GM19395 (cell line): Measurements from ENCODE around the gene RASSF8.

Experiments used
- ATAC-seq: cut with Tn5 transposase; IDR thresholded peaks from one replicate; pipeline ENCODE4 v1.9.1; 2021; ENCODE audit warnings: mild to moderate bottlenecking, moderate library complexity; ENCODE audit not compliant: unreplicated experiment

The RASSF8 gene

GRCh38 chr12:25960961-25961360 is 2.5 kb downstream of the RASSF8 start:
- ATAC-seq, result no peak

GRCh38 chr12:25962932-25963525 is 4.5 kb downstream of the RASSF8 start:
- no peak for ATAC-seq

- no peak for ATAC-seq
Observed at GRCh38 chr12:25965682-25966081, 7.2 kb downstream of the RASSF8 start.

- ATAC-seq, result no peak
Observed at GRCh38 chr12:25970082-25970481, 11.6 kb downstream of the RASSF8 start.

- ATAC-seq, result no peak
Observed at GRCh38 chr12:25970916-25971653, 12.6 kb downstream of the RASSF8 start.

GRCh38 chr12:25971654-25972041 is 13.2 kb downstream of the RASSF8 start:
- ATAC-seq, result no peak

GRCh38 chr12:25972783-25973182 is 14.3 kb downstream of the RASSF8 start:
- ATAC-seq, result no peak

- no peak for ATAC-seq
Observed at GRCh38 chr12:25975179-25975578, 16.7 kb downstream of the RASSF8 start.

- no peak for ATAC-seq
Observed at GRCh38 chr12:25975682-25976081, 17.2 kb downstream of the RASSF8 start.

GRCh38 chr12:25976289-25976688 is 17.8 kb downstream of the RASSF8 start:
- no peak for ATAC-seq

GRCh38 chr12:25977047-25977446 is 18.6 kb downstream of the RASSF8 start:
- ATAC-seq, result no peak

GRCh38 chr12:25979059-25979458 is 20.6 kb downstream of the RASSF8 start:
- ATAC-seq, result no peak

GRCh38 chr12:25979563-25979962 is 21.1 kb downstream of the RASSF8 start:
- ATAC-seq, result no peak

- ATAC-seq, result no peak
Observed at GRCh38 chr12:25980035-25980434, 21.6 kb downstream of the RASSF8 start.

GRCh38 chr12:25981597-25981996 is 23.1 kb downstream of the RASSF8 start:
- no peak for ATAC-seq

- no peak for ATAC-seq
Observed at GRCh38 chr12:25982416-25982815, 23.9 kb downstream of the RASSF8 start.

GRCh38 chr12:25983625-25984024 is 25.1 kb downstream of the RASSF8 start:
- ATAC-seq, result no peak

GRCh38 chr12:25984759-25985158 is 26.3 kb downstream of the RASSF8 start:
- ATAC-seq, result no peak

- no peak for ATAC-seq
Observed at GRCh38 chr12:25985316-25986175, 27.1 kb downstream of the RASSF8 start.

GRCh38 chr12:25986180-25986579 is 27.7 kb downstream of the RASSF8 start:
- ATAC-seq, result no peak

GRCh38 chr12:25988505-25988904 is 30.0 kb downstream of the RASSF8 start:
- no peak for ATAC-seq

GRCh38 chr12:25990495-25990894 is 32.0 kb downstream of the RASSF8 start:
- ATAC-seq, result no peak
